Measurements from ENCODE around the gene MAGI1. TPM values are rescaled to one million over a fixed set of nuclear protein-coding genes. Genes with fewer than 3 reads are reported as not detected.
A peak's percentile ranks its signal among the peaks of the same experiment; 100 is the strongest.

MAGI1 gene
- total RNA-seq, 2 donors from 2014 or later: 38.6 to 45.1 TPM

- Histone ChIP-seq H3K4me1 (ENCODE audit: control insufficient read depth, insufficient read depth, low read length) (no peaks in the 10 kb centered on the region), H3K9ac (ENCODE audit: extremely low read depth, low read length, poor library complexity, severe bottlenecking) (no peak overlapping the region), H3K27me3 (ENCODE audit: control insufficient read depth, insufficient read depth, low read length, poor library complexity, severe bottlenecking) (no peaks in the 10 kb centered on the region), H3K36me3 (ENCODE audit: control insufficient read depth, insufficient read depth, low read length) (no peaks in the 10 kb centered on the region), H3K4me3 (ENCODE audit: low read length) (no peak overlapping the region), H3K27ac (ENCODE audit: low read depth, low read length) (no peak overlapping the region), H3K9me3 (ENCODE audit: control insufficient read depth, low read length) (no peaks in the 10 kb centered on the region)
- H3K9me3 Mint-ChIP-seq: no peaks in the 10 kb centered on the region
- no peaks in the 10 kb centered on the region for H3K27me3 Mint-ChIP-seq (ENCODE audit: insufficient read depth)
- peaks cover 4% of the 10 kb centered on the region for H3K4me1 Mint-ChIP-seq
- no peaks in the 10 kb centered on the region for H3K36me3 Mint-ChIP-seq (ENCODE audit: low read depth)
- TF ChIP-seq CTCF (conservative IDR thresholded peaks at IDR 0.05): no peak
- 92 to 100% methylated on average over 1 to 2 of the region's 2 CpGs for whole genome bisulfite sequencing, 2 experiments (ENCODE audit: insufficient coverage in 1 of 2, insufficient read length in 1 of 2)
- no peak overlapping the region for H3K4me3 Mint-ChIP-seq
- peak overlapping the region; percentile 52 for H3K27ac Mint-ChIP-seq
- no peak for DNase-seq
Measured at GRCh38 chr3:65502526-65502925, 536.2 kb downstream of the MAGI1 start.

DNA sequence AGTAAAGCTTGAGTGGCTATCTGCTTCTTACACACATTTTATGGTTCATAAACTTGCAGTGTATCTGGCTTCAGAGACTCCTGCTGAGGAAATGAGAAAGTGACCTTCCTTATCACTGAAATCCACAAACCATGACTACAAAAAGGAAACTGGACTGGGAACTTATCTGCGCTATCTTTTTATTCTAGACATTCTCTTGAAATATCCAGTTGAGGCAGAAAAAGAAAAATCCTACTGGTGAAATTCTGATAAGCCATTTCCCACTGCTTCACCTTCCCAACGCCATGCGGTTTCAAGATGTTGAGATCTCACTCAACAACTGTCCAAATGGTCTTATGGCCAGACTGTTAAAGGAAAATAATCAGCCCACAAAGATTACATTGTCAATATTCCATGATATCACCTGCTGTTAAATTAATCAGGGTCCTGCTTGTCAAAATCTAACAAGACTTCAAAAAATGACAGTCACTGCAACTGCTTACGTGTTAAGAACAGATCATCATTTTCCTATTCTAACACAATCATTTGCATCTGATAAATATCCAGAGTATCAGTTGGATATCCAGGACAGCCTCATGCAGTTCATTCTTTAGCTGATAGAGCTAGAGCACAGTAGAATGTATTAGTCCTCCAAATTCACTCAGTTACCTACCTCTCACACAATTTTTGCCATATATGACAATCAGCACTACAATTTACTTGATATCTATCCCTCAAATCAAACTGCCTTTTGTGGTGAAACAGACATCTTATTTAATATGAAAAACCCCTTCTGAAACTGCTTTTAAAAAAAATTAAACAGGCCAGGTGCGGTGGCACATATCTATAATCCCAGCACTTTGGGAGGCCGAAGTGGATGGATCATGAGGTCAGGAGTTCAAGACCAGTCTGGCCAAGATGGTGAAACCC is 538.1 kb downstream of the MAGI1 start:
- Mint-ChIP-seq H3K36me3 (ENCODE audit: low read depth) (no peaks in the 10 kb centered on the region), H3K9me3 (no peaks in the 10 kb centered on the region), H3K27ac (no peak overlapping the region), H3K4me1 (peaks cover 4% of the 10 kb centered on the region), H3K27me3 (ENCODE audit: insufficient read depth) (no peaks in the 10 kb centered on the region), H3K4me3 (no peak overlapping the region)
- no peaks in the 10 kb centered on the region for H3K4me1 ChIP-seq (ENCODE audit: control insufficient read depth, insufficient read depth, low read length)
- H3K9me3 ChIP-seq (ENCODE audit: control insufficient read depth, low read length): no peaks in the 10 kb centered on the region
- H3K36me3 ChIP-seq (ENCODE audit: control insufficient read depth, insufficient read depth, low read length): no peaks in the 10 kb centered on the region
- WGBS, 2 experiments (ENCODE audit: insufficient coverage in 1 of 2, insufficient read length in 1 of 2): 94 to 95% methylated on average over 3 to 6 of the region's 6 CpGs
- H3K4me3 ChIP-seq (ENCODE audit: low read length): no peak overlapping the region
- no peak for TF ChIP-seq CTCF (conservative IDR thresholded peaks at IDR 0.05)
- no peak overlapping the region for H3K27ac ChIP-seq (ENCODE audit: low read depth, low read length)
- no peak overlapping the region for H3K9ac ChIP-seq (ENCODE audit: extremely low read depth, low read length, poor library complexity, severe bottlenecking)
- DNase-seq: no peak
- H3K27me3 ChIP-seq (ENCODE audit: control insufficient read depth, insufficient read depth, low read length, poor library complexity, severe bottlenecking): no peaks in the 10 kb centered on the region

GRCh38 chr3:65497846-65498245 is 540.9 kb downstream of the MAGI1 start:
- Histone ChIP-seq H3K9ac (ENCODE audit: extremely low read depth, low read length, poor library complexity, severe bottlenecking) (no peak overlapping the region), H3K36me3 (ENCODE audit: control insufficient read depth, insufficient read depth, low read length) (no peaks in the 10 kb centered on the region), H3K9me3 (ENCODE audit: control insufficient read depth, low read length) (no peaks in the 10 kb centered on the region), H3K4me3 (ENCODE audit: low read length) (no peak overlapping the region), H3K4me1 (ENCODE audit: control insufficient read depth, insufficient read depth, low read length) (no peaks in the 10 kb centered on the region), H3K27me3 (ENCODE audit: control insufficient read depth, insufficient read depth, low read length, poor library complexity, severe bottlenecking) (no peaks in the 10 kb centered on the region), H3K27ac (ENCODE audit: low read depth, low read length) (peak overlapping the region; percentile 82)
- DNase-seq: no peak
- Mint-ChIP-seq H3K27ac (no peak overlapping the region), H3K36me3 (ENCODE audit: low read depth) (peaks cover 1% of the 10 kb centered on the region), H3K4me3 (no peak overlapping the region), H3K9me3 (no peaks in the 10 kb centered on the region), H3K27me3 (ENCODE audit: insufficient read depth) (no peaks in the 10 kb centered on the region), H3K4me1 (peaks cover 3% of the 10 kb centered on the region)
- WGBS, 2 experiments (ENCODE audit: insufficient coverage in 1 of 2, insufficient read length in 1 of 2): 0 to 65% methylated on average over 1 to 8 of the region's 8 CpGs
- no peak for TF ChIP-seq CTCF (conservative IDR thresholded peaks at IDR 0.05)
